Esophagus (tissue), 2 donors: ENCODE data around the gene SPATA20. TPM values are rescaled to one million over a fixed set of nuclear protein-coding genes. Genes with fewer than 3 reads are reported as not detected.

Source experiments
- H3K27ac ChIP-seq, 2 donors: one replicate each; pipeline ENCODE4 v1.5.1; 2013; ENCODE audit warnings: low read depth in 2 of 2, mild to moderate bottlenecking in 2 of 2, inconsistent platforms in 1 of 2, low read length in 1 of 2, moderate library complexity in 1 of 2
- H3K27me3 ChIP-seq, 2 donors: one replicate each; pipeline ENCODE4 v1.6.1; 2013; ENCODE audit warnings: low read length in 2 of 2, control low read depth in 1 of 2, mild to moderate bottlenecking in 1 of 2; ENCODE audit not compliant: insufficient read depth in 2 of 2, control insufficient read depth in 1 of 2
- H3K36me3 ChIP-seq, 2 donors: one replicate each; pipeline ENCODE4 v1.6.1; 2013; ENCODE audit warnings: low read length in 1 of 2; ENCODE audit not compliant: control insufficient read depth in 2 of 2, insufficient read depth in 2 of 2
- H3K4me1 ChIP-seq, 2 donors: one replicate each; pipeline ENCODE4 v1.6.1; 2013; ENCODE audit warnings: low read length in 1 of 2; ENCODE audit not compliant: control insufficient read depth in 2 of 2, insufficient read depth in 2 of 2
- H3K4me3 ChIP-seq, 2 donors: one replicate each; pipeline ENCODE4 v1.5.1; 2013; ENCODE audit warnings: low read length in 2 of 2, mild to moderate bottlenecking in 2 of 2, low read depth in 1 of 2, moderate library complexity in 1 of 2
- H3K9me3 ChIP-seq, 2 donors: one replicate each; pipeline ENCODE4 v1.6.1; 2013; ENCODE audit warnings: mild to moderate bottlenecking in 2 of 2, low read depth in 1 of 2, low read length in 1 of 2, moderate library complexity in 1 of 2; ENCODE audit not compliant: control insufficient read depth in 2 of 2, insufficient read depth in 1 of 2
- WGBS, 2 donors: extraction: QIAGEN DNeasy Blood & Tissue Kit; methylation state at CpG; one replicate each; pipeline ENCODE4 v1.1.7; 2013; 5-methylcytosine and 5-hydroxymethylcytosine counted together
- polyA plus RNA-seq, 2 donors: library from polyadenylated mRNA; stranded (reverse); fragments of 200-250 nt; gene quantifications; one replicate each; pipeline ENCODE4 v1.2.3, GENCODE V29; 2013
- donor health status: healthy with polysubstance abuse.
- donor health status: Bipolar disorder and iron deficiency.

SPATA20 gene
- polyA plus RNA-seq, 2 donors, result 11.5 to 26.7 TPM

GRCh38 chr17:50554201-50554600 is 7.2 kb downstream of the SPATA20 start:
- H3K9me3 ChIP-seq, result no peaks in the 10 kb centered on the region
- peaks cover under 1 to 6% of the 10 kb centered on the region in 2 donors for H3K4me1 ChIP-seq
- no peak overlapping the region for H3K4me3 ChIP-seq
- 92 to 94% methylated on average over 17 of the region's 17 CpGs for WGBS, 2 donors
- H3K36me3 ChIP-seq, result peaks cover 0 to 14% of the 10 kb centered on the region in 2 donors
- no peak overlapping the region for H3K27ac ChIP-seq
- H3K27me3 ChIP-seq, result peaks cover 0 to 6% of the 10 kb centered on the region in 2 donors

DNA sequence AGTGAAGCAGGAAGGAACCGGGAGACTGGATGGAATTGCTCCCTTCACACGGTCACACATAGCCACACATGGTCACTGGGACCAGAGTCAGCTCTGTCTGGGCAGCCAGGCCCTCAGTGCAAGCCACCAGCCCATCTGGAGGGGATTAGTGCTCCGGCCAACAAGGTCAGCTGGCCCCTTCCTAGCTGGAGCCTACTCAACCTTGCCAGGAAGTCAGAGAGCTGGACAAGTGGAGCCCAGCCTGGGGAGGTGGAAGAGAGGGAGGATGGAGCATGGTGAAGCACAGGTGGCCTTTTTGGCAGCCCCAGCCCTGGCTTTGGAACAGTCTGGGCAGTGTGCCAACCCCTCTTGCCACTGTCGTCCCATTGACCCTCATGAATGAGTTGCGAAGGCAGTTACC is 9.8 kb downstream of the SPATA20 start:
- Histone ChIP-seq H3K27me3 (peaks cover 0 to 26% of the 10 kb centered on the region in 2 donors), H3K27ac (no peak overlapping the region), H3K36me3 (peaks cover 0 to 9% of the 10 kb centered on the region in 2 donors), H3K9me3 (no peaks in the 10 kb centered on the region), H3K4me1 (peaks cover 12 to 13% of the 10 kb centered on the region in 2 donors), H3K4me3 (no peak overlapping the region)
- 61 to 68% methylated on average over 4 to 5 of the region's 5 CpGs for WGBS, 2 donors

DNA sequence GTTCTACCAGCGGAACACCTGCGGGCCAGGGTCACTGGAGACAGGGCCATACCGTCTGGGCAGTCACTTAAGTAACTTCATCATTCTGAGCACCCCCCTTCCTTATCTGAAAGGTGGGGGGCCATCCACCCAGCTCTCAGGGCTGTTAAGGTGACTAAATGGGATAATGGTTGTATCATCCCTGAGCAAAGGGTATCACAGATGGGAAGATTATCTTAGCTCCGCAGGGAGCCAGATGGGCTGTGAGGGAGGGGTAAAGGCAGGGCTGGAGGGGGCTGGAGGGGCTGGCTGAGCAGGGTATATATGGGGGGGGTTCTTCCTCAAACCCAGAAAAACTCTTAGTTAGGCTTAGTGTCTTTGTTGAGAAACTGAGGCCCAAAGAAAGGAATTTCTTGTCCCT is 10.7 kb downstream of the SPATA20 start:
- Histone ChIP-seq H3K4me1 (peaks cover 12 to 13% of the 10 kb centered on the region in 2 donors), H3K36me3 (peaks cover 0 to 9% of the 10 kb centered on the region in 2 donors)
- WGBS, 2 donors, result 87 to 94% methylated on average over 4 of the region's 4 CpGs

DNA sequence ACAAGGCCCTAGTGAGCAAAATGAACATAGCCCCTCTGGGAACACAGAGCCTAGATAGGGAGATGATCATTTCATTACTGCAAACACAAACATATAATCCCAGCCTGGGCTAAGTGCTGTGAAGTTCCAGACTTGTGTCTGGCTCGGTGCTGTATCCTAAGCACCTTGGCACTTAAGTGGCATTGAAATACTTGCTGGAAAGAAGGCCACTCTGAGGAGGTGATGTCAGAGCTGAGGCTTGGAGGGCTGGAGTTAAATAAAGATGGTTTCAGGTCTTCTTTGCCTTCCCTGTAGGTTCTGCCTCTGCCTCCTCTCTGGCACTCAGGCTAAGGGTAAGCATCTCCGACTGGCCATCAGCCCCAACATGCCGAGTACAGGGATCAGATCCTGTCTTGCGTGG is 11.1 kb downstream of the SPATA20 start:
- 74 to 75% methylated on average over 4 of the region's 4 CpGs for WGBS, 2 donors
- no peak overlapping the region for H3K4me3 ChIP-seq
- peaks cover 0 to 9% of the 10 kb centered on the region in 2 donors for H3K36me3 ChIP-seq
- peaks cover 0 to 31% of the 10 kb centered on the region in 2 donors for H3K27me3 ChIP-seq
- no peaks in the 10 kb centered on the region for H3K9me3 ChIP-seq
- peaks cover 12 to 13% of the 10 kb centered on the region in 2 donors for H3K4me1 ChIP-seq
- no peak overlapping the region for H3K27ac ChIP-seq

More for the DNA sequence above, 10.7 kb downstream of the SPATA20 start:
- Histone ChIP-seq H3K9me3 (no peaks in the 10 kb centered on the region), H3K27ac (no peak overlapping the region), H3K4me3 (no peak overlapping the region), H3K27me3 (peaks cover 0 to 31% of the 10 kb centered on the region in 2 donors)

DNA sequence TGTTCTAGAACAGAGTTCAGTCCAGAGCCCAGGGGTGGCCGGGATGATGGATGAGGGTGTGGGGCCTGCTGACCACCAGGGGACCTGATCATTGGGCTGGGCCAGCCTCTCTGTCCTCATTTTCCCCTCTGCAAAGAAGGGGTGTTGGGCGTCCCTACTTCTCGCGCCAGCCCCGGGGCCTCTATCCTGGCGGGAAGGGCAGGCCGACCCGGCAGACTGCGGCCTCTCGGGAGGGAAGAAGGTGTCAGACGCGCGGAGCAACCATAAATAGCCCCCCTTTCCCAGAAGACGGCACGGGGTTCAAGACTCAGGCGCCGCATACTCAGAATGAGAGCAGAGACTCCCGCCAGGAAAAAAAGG is 11.6 kb downstream of the SPATA20 start:
- peaks cover 0 to 31% of the 10 kb centered on the region in 2 donors for H3K27me3 ChIP-seq
- peaks cover 0 to 9% of the 10 kb centered on the region in 2 donors for H3K36me3 ChIP-seq
- H3K4me3 ChIP-seq, result no peak overlapping the region
- no peak overlapping the region for H3K27ac ChIP-seq
- WGBS, 2 donors, result 30 to 31% methylated on average over 18 of the region's 18 CpGs
- H3K9me3 ChIP-seq, result no peaks in the 10 kb centered on the region
- H3K4me1 ChIP-seq, result peaks cover 12 to 13% of the 10 kb centered on the region in 2 donors

DNA sequence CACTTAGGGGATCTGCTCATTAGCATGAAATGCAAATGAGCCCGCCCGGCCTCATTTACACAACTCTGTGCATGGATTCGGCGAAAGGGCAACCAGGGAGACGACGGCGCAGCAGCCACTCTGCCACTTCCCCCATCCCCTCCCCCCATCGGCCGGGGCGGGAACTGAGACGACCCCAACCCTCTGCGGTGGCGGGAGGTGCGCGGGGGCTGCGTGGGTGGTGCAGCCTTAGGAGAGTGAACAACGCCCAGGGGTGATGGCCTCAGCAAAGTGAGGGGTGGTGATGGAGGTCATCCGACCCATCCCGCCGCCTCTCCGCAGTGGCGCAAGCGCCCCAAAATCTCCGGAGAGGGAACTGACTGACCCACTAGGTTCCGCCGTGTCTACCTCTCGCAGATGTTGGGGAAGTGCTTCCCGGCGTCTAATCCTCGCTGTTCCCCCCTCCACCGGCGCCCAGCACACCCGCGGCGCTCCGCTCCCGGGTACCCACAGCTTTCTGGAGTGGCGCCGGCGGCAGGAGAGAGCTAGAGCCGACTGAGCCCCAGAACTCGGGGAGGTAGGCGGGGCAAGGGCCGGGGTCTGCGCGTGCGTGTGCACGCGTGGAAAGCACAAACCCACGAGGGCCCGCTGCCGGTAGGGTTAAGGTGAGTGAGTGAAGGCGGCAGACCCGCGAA is 12.1 kb downstream of the SPATA20 start:
- H3K27ac ChIP-seq, result no peak overlapping the region
- H3K36me3 ChIP-seq, result peaks cover 0 to 9% of the 10 kb centered on the region in 2 donors
- H3K27me3 ChIP-seq, result peaks cover 0 to 31% of the 10 kb centered on the region in 2 donors
- peak overlapping the region in 1 of 2 donors; percentile 8 for H3K4me3 ChIP-seq
- 3 to 4% methylated on average over 50 to 55 of the region's 55 CpGs for WGBS, 2 donors
- peaks cover 12 to 13% of the 10 kb centered on the region in 2 donors for H3K4me1 ChIP-seq
- no peaks in the 10 kb centered on the region for H3K9me3 ChIP-seq

DNA sequence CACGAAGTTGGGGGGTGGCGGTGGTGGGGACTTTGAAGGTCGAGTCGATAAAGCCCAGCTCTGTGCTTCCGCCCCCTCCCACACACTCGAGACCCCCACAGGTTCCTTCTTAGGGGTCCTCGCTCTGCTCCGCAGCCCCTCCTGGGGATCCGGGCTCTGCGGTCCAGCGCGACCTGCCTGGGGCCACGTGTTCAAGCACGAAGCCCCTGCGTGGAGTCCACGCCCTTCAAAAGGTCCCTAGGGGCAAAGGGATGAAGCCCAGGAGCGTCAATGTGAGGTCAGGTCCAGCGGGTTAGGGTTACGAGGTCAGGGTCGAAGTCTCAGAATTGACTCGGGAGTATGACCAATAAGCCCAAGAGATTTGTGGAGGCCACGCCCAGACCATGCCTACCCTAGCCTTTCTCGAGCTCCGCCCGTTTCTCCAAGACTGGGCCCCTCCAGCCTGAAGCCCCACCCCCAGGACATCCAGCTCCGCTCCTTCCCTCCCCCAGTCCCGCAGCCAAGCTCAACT is 12.8 kb downstream of the SPATA20 start:
- WGBS, 2 donors, result 6 to 7% methylated on average over 27 of the region's 27 CpGs
- Histone ChIP-seq H3K9me3 (no peaks in the 10 kb centered on the region), H3K27ac (no peak overlapping the region), H3K36me3 (peaks cover 0 to 5% of the 10 kb centered on the region in 2 donors), H3K27me3 (peaks cover 0 to 31% of the 10 kb centered on the region in 2 donors), H3K4me3 (peak overlapping the region; percentile 40 to 48), H3K4me1 (peaks cover 12 to 13% of the 10 kb centered on the region in 2 donors)

DNA sequence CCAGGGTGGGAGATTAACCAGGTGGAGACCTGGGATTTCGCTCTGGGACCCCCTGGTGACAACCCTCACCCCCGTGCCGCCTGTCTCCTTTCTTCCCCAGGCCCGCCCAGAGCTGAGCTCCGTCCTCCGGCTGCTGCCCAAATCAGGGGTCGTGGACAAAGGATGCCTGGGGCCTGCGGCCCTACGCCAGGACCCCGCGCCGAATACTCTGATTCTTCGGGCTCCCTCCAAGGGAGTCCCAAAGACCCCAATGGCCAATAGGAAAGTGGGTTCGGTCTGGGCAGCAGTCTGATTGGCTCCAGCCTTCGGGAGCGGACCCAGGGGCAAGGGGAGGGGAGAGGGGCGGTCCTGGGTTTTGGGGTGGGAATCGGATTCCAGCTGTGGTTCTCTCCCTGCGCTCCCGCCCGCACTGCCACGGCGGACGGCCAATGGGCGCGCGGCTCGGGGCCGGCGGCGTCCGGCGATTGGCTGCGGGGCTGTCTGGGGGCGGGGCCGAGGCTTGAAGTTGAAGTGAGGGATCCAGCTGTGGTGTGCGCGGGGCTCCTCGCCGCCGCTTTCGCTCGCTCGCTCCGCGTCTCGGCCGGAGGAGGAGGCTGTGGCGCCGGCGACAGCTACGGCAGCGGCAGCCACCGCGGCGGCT is 13.3 kb downstream of the SPATA20 start, which contains the start of gene CACNA1G:
Gene CACNA1G (plus strand): TSS at position 531 of the 640 bp plus-strand sequence. CDS start 745 bp downstream, outside the sequence.
- Histone ChIP-seq H3K4me3 (peak within 1 kb of the TSS; percentile 40 to 48), H3K27me3 (peaks cover 0 to 31% of the 10 kb centered on the region in 2 donors), H3K36me3 (no peaks in the 10 kb centered on the region), H3K4me1 (peaks cover 12 to 13% of the 10 kb centered on the region in 2 donors), H3K27ac (no peak within 1 kb of the TSS), H3K9me3 (no peaks in the 10 kb centered on the region)
- WGBS, 2 donors, result 1 to 3% methylated on average over 22 to 56 of the region's 56 CpGs

- 1 to 2% methylated on average over 63 to 88 of the region's 88 CpGs for WGBS, 2 donors
- Histone ChIP-seq H3K9me3 (no peaks in the 10 kb centered on the region), H3K4me3 (peak overlapping the region in 1 of 2 donors; percentile 48), H3K4me1 (peaks cover 12 to 13% of the 10 kb centered on the region in 2 donors), H3K27ac (no peak overlapping the region), H3K36me3 (no peaks in the 10 kb centered on the region), H3K27me3 (peaks cover 0 to 31% of the 10 kb centered on the region in 2 donors)
These were observed 14.2 kb downstream of the SPATA20 start for GRCh38 chr17:50560931-50561745.
